H7 (cell line): Measurements from ENCODE around the gene CA9. TPM values are rescaled to one million over a fixed set of nuclear protein-coding genes. Genes with fewer than 3 reads are reported as not detected.
"Not testable (repeated sequence)": the region's sequence is repeated elsewhere in the genome, so short reads cannot be mapped to it uniquely, and the experiment has no call there.

ENCODE experiments used
- DNase-seq: peaks from one replicate; pipeline ENCODE4 v3.0.0; 2012
- H3K27me3 ChIP-seq: 2 replicates; pipeline ENCODE4 v1.6.0; 2011; ENCODE audit warnings: mild to moderate bottlenecking, low read length; ENCODE audit not compliant: control insufficient read depth, insufficient read depth
- H3K36me3 ChIP-seq: replicated peaks from 2 replicates; pipeline ENCODE4 v1.5.1; 2011; ENCODE audit warnings: low read length; ENCODE audit not compliant: control insufficient read depth, insufficient read depth
- H3K4me3 ChIP-seq: 2 replicates; pipeline ENCODE4 v1.5.1; 2011; ENCODE audit warnings: low read depth, mild to moderate bottlenecking, control low read depth, low read length, moderate library complexity; ENCODE audit not compliant: insufficient read depth
- total RNA-seq: library from RNA; depleted of rRNA; stranded (reverse); fragments of >200 nt; shearing (Covaris generic); gene quantifications from 2 replicates; pipeline ENCODE4 v1.2.3, GENCODE V29; 2014; rRNA removed

The CA9 gene
- 0.78 TPM in 1 of 2 replicates, not detected in the other for total RNA-seq

DNA sequence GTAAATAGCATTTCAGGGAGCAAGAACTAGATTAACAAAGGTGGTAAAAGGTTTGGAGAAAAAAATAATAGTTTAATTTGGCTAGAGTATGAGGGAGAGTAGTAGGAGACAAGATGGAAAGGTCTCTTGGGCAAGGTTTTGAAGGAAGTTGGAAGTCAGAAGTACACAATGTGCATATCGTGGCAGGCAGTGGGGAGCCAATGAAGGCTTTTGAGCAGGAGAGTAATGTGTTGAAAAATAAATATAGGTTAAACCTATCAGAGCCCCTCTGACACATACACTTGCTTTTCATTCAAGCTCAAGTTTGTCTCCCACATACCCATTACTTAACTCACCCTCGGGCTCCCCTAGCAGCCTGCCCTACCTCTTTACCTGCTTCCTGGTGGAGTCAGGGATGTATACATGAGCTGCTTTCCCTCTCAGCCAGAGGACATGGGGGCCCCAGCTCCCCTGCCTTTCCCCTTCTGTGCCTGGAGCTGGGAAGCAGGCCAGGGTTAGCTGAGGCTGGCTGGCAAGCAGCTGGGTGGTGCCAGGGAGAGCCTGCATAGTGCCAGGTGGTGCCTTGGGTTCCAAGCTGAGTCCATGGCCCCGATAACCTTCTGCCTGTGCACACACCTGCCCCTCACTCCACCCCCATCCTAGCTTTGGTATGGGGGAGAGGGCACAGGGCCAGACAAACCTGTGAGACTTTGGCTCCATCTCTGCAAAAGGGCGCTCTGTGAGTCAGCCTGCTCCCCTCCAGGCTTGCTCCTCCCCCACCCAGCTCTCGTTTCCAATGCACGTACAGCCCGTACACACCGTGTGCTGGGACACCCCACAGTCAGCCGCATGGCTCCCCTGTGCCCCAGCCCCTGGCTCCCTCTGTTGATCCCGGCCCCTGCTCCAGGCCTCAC lies at the start of gene CA9:
CA9 (plus strand) TSS at position 797 of the 893 bp plus-strand sequence; CDS start at position 829, 32 bp downstream.
- DNase-seq: no peak
- Histone ChIP-seq H3K4me3 (no peak within 1 kb of the TSS), H3K27me3 (peaks cover 13% of the 10 kb centered on the region), H3K36me3 (no peaks in the 10 kb centered on the region)

DNA sequence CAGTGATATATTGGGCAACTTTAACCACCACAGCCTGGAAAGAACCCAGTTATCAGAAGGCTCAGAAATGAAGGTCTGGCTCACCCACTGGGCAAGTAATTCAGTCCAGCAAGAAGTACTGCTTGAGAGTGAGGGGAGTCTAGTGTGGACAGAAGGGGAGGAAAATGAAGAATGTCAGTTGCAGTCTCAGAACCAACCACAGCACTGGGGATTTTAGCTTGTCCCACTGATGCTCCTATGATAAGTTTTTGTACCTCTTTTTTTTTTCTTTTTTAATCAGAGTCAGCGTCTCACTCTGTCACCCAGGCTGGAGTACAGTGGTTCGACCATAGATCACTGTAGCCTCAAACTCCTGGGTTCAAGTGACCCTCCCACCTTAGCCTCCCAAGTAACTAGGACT lies 46.2 kb upstream of the CA9 start:
- DNase-seq: no peak
- no peak overlapping the region for H3K4me3 ChIP-seq
- no peaks in the 10 kb centered on the region for H3K27me3 ChIP-seq
- no peaks in the 10 kb centered on the region for H3K36me3 ChIP-seq

DNA sequence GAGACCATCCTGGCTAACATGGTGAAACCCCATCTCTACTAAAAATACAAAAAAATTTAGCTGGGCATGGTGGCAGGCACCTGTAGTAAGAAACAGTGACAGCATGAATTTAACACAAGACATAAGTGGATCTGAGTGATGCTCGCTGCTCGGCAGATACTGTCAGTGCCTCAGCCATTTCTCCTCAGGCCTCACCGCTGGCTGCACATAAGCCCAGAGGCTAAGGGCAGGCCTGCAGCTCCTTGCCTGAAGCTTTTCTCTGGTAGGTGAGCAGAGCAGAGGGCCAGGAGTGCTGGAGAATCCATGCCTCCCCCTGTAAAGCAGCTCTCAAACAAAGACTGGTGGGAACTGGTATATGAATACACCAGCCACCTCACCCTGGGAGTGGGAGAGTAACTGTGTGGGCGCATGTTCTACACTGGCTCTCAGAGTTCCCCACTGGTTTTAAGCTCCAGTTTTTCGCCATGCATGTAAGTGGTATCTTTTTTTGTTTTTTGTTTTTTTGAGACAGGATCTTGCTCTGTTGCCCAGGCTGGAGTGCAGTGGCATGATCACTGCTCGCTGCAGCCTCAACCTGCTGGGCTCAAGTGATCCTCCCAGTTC lies 45.2 kb upstream of the CA9 start:
- no peaks in the 10 kb centered on the region for H3K27me3 ChIP-seq
- H3K36me3 ChIP-seq: no peaks in the 10 kb centered on the region
- no peak for DNase-seq
- H3K4me3 ChIP-seq: no peak overlapping the region

DNA sequence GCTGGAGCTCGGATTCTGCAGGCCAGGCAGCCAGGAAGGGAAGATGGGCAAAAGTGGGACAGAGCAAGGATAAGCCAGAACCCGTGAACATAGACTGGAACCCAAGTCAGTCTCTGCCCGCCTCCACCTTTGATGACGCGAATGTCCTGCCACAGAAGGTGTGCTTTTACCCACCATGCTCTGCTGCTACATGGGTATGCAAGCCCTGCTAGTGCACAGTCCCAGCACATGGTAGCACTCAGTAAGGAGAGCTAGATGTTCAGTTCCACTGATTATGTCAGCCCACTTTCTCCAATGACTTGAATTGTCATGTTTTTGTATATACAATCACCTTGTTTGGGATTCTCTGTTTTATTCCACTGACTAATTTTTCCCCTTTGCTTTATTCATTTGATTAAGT lies 44.1 kb upstream of the CA9 start:
- no peak overlapping the region for H3K4me3 ChIP-seq
- no peak for DNase-seq
- H3K36me3 ChIP-seq: no peaks in the 10 kb centered on the region
- no peaks in the 10 kb centered on the region for H3K27me3 ChIP-seq

DNA sequence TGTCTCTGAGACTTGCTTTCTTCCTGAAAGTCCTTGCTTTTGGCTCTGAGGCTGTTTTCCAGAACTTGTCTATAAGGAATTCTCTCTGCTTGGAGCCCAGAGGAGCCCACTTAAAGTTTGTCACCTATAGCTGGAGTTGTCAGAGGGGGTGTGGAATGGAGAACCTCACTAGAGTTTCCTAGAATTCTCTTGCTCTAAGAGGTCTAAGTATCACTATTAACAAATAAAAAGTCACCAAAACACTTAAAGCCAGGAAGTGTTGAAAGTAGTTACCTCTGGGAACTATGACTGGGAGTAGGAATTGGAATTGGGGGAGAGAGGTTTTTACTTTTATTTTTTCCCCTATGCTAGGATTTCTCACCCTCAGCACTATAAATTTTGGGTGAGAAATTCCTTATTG lies 38.0 kb upstream of the CA9 start:
- H3K4me3 ChIP-seq: no peak overlapping the region
- H3K27me3 ChIP-seq: no peaks in the 10 kb centered on the region
- no peaks in the 10 kb centered on the region for H3K36me3 ChIP-seq
- DNase-seq: no peak

DNA sequence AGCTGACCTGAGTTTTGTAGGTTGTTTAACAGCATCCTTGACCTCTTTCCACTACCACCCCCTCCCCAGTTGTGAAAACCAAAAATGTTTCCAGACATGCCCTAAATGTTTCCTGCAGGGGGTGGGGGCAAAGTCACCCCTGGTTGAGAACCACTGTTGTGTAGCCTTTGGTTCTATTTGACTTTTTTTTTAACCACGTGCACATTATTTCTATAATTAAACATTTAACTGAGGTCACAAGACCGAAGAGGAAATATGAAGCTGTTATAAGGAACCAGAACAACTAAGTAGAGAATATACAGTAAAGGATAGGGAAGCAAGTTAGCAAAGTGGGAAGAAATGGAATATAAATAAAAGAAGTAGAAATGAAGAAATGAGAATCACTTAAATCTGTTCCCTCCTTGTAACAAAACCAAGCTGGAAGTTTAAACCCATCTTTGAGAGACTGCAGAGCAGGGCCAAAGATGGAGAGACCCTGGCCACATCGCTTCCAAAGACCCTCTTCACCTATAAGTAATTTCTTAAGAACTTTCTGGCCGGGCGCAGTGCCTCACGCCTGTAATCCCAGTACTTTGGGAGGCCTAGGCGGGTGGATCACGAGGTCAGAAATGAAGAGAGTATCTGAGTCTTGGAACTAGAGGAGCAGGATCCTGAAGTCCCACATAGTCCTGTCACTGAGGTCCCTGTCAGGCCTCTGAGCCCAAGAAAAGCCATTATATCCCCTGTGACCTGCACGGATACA lies 37.4 kb upstream of the CA9 start:
- DNase-seq: no peak
- Histone ChIP-seq H3K36me3 (no peaks in the 10 kb centered on the region), H3K4me3 (no peak overlapping the region), H3K27me3 (no peaks in the 10 kb centered on the region)

DNA sequence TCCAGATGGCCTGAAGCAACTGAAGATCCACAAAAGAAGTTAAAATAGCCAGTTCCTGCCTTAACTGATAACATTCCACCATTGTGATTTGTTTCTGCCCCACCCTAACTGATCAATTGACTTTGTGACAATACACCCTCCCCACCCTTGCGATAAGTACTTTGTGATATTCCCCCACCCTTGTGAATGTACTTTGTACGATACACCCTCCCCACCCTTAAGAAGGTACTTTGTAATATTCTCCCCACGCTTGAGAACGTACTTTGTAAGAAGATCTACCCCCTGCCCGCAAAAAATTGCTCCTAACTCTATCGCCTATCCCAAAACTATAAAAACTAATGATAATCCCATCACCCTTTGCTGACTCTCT lies 36.9 kb upstream of the CA9 start:
- not testable (repeated sequence) for H3K36me3 ChIP-seq, H3K4me3 ChIP-seq, DNase-seq, H3K27me3 ChIP-seq

DNA sequence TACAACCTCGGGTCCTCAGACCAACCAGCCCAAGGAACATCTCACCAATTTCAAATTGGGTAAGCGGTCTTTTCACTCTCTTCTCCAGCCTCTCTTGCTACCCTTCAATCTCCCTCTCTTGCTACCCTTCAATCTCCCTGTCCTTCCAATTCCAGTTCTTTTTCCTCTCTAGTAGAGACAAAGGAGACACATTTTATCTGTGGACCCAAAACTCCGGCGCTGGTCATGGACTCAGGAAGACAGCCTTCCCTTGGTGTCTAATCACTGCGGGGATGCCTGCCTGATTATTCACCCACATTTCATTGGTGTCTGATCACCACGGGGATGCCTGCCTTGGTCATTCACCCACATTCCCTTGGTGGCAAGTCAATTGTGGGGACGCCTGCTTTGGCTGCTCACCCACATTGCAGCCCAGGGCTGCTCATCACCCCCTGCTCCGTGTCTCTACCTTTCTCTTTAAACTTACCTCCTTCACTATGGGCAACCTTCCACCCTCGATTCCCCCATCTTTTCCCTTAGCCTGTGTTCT lies 36.2 kb upstream of the CA9 start:
- DNase-seq, H3K36me3 ChIP-seq: not testable (repeated sequence)

DNA sequence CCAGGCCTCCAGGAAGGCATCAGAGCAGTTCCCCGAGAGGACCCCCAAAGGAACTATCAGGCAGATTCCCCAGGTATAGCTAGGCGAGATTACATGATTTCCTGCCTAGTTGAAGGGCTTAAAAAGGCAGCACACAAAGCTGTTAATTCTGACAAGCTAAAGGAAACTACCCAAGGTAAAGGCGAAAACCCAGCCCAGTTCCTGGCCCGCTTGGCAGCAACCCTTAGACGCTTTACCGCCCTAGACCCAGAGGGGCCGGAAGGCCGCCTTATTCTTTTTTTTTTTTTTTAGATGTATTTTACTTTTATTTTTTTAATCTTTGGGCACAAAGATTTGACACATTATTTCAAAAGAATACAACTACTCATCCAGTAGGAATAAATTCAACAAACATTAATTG lies 35.0 kb upstream of the CA9 start:
- not testable (repeated sequence) for H3K4me3 ChIP-seq, H3K36me3 ChIP-seq, H3K27me3 ChIP-seq, DNase-seq

More for the DNA sequence above, 36.2 kb upstream of the CA9 start:
- H3K4me3 ChIP-seq, H3K27me3 ChIP-seq: not testable (repeated sequence)

DNA sequence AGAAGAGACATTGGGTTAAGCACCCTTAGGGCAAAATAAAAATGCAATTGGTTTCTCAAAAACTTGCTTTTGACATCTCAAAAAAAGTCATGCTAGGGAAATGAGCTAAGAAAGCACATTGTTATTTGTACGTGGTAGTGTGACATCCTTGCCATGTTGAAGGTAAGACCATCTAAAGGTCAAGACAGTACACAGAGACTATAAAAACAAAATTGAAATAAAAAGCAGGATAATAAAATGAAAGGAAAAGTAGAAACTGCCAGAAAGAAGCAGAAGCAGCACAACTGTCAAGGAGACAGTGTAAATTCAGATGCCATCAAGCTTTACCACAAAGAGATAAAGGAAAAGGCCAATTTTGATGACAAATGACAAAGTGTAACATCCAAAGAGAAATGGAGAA lies 34.5 kb upstream of the CA9 start:
- H3K36me3 ChIP-seq, DNase-seq, H3K4me3 ChIP-seq, H3K27me3 ChIP-seq: not testable (repeated sequence)

DNA sequence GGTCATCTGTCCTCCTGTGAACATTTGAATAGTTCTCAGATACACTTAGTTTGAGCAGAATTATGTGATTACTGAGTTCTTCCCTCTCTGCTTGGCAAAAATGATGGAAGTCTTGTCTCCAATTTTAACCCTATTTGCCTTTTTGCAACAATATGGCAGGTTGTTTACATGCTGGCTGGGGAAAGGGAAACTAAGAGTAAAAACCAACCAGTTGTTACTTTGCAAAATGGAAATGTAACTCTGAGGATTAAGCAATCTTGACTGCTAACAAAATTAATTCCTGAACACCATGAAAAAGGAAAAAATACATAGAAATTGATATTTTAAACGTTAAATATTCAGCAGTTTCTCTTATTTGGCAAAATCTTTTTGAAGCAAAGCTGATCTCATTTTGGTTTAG lies 34.1 kb upstream of the CA9 start:
- Histone ChIP-seq H3K27me3 (no peaks in the 10 kb centered on the region), H3K36me3 (no peaks in the 10 kb centered on the region), H3K4me3 (no peak overlapping the region)
- no peak for DNase-seq

DNA sequence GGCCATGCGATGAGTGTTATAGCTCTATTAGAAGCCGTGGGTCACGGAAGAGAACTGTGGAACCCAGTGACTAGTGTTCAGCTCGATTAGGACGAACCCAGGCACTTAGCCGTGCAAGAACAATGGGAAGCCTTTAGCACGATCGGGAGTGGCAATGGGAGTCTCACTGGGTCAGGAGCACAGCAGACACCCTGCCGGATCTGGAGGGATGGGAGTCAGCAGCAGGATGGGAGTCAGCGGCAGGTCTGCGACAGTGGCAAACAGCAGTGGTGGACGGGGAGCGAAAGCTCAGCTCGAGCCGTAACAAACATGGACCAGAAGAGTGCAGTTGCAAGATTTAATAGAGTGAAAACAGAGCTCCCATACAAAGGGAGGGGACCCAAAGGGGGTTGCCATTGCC lies 33.3 kb upstream of the CA9 start:
- H3K36me3 ChIP-seq, H3K4me3 ChIP-seq, DNase-seq, H3K27me3 ChIP-seq: not testable (repeated sequence)

DNA sequence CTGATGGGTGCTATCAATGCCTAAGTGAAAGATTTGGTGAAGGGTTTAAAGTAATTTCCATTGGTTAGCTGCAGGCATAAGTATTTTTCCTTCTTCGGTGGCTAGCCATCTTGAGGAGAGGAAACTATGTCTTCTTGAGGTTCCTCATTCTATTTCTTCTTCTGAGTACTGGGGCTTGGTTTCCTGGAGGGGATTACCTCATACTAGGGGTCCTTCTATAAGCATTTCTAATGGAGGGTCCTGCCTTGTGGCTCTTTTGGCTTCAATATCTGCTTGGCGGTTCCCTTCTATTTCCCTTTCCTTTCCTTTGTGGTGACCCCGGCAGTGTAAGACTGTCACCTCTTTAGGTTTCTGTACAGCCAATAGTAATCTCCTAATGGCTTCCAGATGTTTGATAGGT lies 32.2 kb upstream of the CA9 start:
- not testable (repeated sequence) for H3K36me3 ChIP-seq, H3K4me3 ChIP-seq, H3K27me3 ChIP-seq, DNase-seq

DNA sequence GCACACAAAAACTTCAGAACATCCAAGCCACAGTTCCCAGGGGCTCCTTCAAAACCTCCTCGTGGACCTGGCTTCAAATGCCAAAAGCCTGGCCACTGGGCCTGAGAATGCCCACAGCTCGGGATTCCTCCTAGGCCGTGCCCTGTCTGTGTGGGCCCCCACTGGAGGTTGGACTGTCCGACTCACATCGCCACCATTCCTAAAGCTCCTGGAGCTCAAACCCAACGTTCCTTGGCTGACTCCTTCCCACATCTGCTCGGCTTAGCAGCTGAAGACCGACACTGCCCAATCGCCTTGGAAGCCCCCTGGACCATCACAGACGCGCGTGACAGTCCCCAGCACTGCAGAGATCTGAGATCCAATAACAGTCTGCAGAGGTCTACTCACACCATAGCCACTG lies 30.7 kb upstream of the CA9 start:
- no peak for DNase-seq
- Histone ChIP-seq H3K36me3 (no peaks in the 10 kb centered on the region), H3K27me3 (peaks cover 1% of the 10 kb centered on the region; the same call in 1 of the 2 replicates), H3K4me3 (no peak overlapping the region)

DNA sequence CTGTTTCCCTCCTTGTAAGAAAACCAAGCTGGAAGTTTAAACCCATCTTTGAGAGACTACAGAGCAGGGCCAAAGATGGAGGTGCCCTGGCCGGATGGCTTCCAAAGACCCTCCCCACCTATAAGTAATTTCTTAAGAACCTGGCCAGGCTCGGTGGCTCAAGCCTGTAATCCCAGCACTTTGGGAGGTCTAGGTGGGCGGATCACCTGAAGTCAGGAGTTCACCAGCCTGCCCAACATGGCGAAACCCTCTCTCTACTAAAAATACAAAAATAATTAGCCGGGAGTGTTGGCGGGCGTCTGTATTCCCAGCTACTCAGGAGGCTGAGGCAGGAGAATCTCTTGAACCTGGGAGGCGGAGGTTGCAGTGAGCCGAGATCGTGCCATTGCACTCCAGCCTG lies 28.0 kb upstream of the CA9 start:
- not testable (repeated sequence) for H3K36me3 ChIP-seq, H3K27me3 ChIP-seq
- H3K4me3 ChIP-seq: peak overlapping the region; percentile 73
- DNase-seq: peak; percentile 21
